ENCODE results near the gene CPE.
"Not testable (repeated sequence)": the region's sequence is repeated elsewhere in the genome, so short reads cannot be mapped to it uniquely, and the experiment has no call there.

Gene CPE

GRCh38 chr4:165378745-165379677 lies at the start of gene CPE:
TSS of gene CPE (plus strand) at chr4:165379008. CDS start at chr4:165379222, 214 bp downstream.
- peak; percentile 31 to 36 for DNase-seq (ENCODE audit: low read depth in 1 of 2, low spot score in 1 of 2)

GRCh38 chr4:165330071-165330470 lies 48.7 kb upstream of the CPE start:
- no peak for DNase-seq (ENCODE audit: low read depth in 1 of 2, low spot score in 1 of 2)

GRCh38 chr4:165330666-165331065 lies 48.1 kb upstream of the CPE start:
- DNase-seq (ENCODE audit: low read depth in 1 of 2, low spot score in 1 of 2): no peak

GRCh38 chr4:165331359-165331758 lies 47.4 kb upstream of the CPE start:
- DNase-seq (ENCODE audit: low read depth in 1 of 2, low spot score in 1 of 2): no peak

- no peak for DNase-seq (ENCODE audit: low read depth in 1 of 2, low spot score in 1 of 2)
Measured at GRCh38 chr4:165331823-165332222, 47.0 kb upstream of the CPE start.

GRCh38 chr4:165332502-165332901 lies 46.3 kb upstream of the CPE start:
- DNase-seq (ENCODE audit: low read depth in 1 of 2, low spot score in 1 of 2): no peak

GRCh38 chr4:165335163-165335703 lies 43.6 kb upstream of the CPE start:
- no peak for DNase-seq (ENCODE audit: low read depth in 1 of 2, low spot score in 1 of 2)

GRCh38 chr4:165336743-165337142 lies 42.1 kb upstream of the CPE start:
- no peak for DNase-seq (ENCODE audit: low read depth in 1 of 2, low spot score in 1 of 2)

GRCh38 chr4:165342340-165342739 lies 36.5 kb upstream of the CPE start:
- DNase-seq (ENCODE audit: low read depth in 1 of 2, low spot score in 1 of 2): not testable (repeated sequence)

GRCh38 chr4:165343353-165344191 lies 35.2 kb upstream of the CPE start:
- DNase-seq (ENCODE audit: low read depth in 1 of 2, low spot score in 1 of 2): no peak

GRCh38 chr4:165345666-165346417 lies 33.0 kb upstream of the CPE start:
- no peak for DNase-seq (ENCODE audit: low read depth in 1 of 2, low spot score in 1 of 2)

GRCh38 chr4:165347647-165348569 lies 30.9 kb upstream of the CPE start:
- DNase-seq (ENCODE audit: low read depth in 1 of 2, low spot score in 1 of 2): no peak

GRCh38 chr4:165351359-165352130 lies 27.3 kb upstream of the CPE start:
- DNase-seq (ENCODE audit: low read depth in 1 of 2, low spot score in 1 of 2): no peak

- DNase-seq (ENCODE audit: low read depth in 1 of 2, low spot score in 1 of 2): no peak
Measured at GRCh38 chr4:165355900-165356300, 22.9 kb upstream of the CPE start.

- no peak for DNase-seq (ENCODE audit: low read depth in 1 of 2, low spot score in 1 of 2)
Measured at GRCh38 chr4:165359506-165359905, 19.3 kb upstream of the CPE start.

- DNase-seq (ENCODE audit: low read depth in 1 of 2, low spot score in 1 of 2): no peak
Measured at GRCh38 chr4:165360041-165360695, 18.6 kb upstream of the CPE start.

- DNase-seq (ENCODE audit: low read depth in 1 of 2, low spot score in 1 of 2): no peak
Measured at GRCh38 chr4:165360985-165361670, 17.7 kb upstream of the CPE start.

- DNase-seq (ENCODE audit: low read depth in 1 of 2, low spot score in 1 of 2): no peak
Measured at GRCh38 chr4:165361810-165362209, 17.0 kb upstream of the CPE start.
